K562 (cell line): ENCODE measurements around the gene STRIP1. TPM values are rescaled to one million over a fixed set of nuclear protein-coding genes. Genes with fewer than 3 reads are reported as not detected.
A peak's percentile ranks its signal among the peaks of the same experiment; 100 is the strongest.

Experiments used
- ATAC-seq: fragments of 200-7000 bp; cut with Tn5 transposase; 3 replicates; pipeline ENCODE4 v1.9.1; 2020; ENCODE audit warnings: moderate library complexity
- BruUV-seq: library from RNA; stranded (reverse); fragments of 400-500 nt; replicated peaks from 2 replicates; lab custom pipeline; 2021; lab: Mats Ljungman, UMichigan
- CTCF ChIA-PET: fragments of 300-600 bp; formaldehyde crosslinking; extraction: SDS; loops from one replicate; lab custom pipeline; 2021; ENCODE audit warnings: low intra/inter-chr PET ratio; lab: Yijun Ruan, JAX
- POLR2A ChIA-PET: fragments of 300-600, 350-650 bp; sonication (Branson Sonifier 250); formaldehyde crosslinking; extraction: SDS; loops from one replicate; lab custom pipeline; 2021; ENCODE audit warnings: antibody characterized with exemption, inconsistent platforms; lab: Yijun Ruan, JAX
- DNase-seq, 4 experiments: peaks; one replicate each; pipeline versions ENCODE4 v3.0.0 to v3.0.0-alpha.2; 2011 to 2018; ENCODE audit warnings: low spot score in 3 of 4, mixed read lengths in 3 of 4; ENCODE audit errors: extremely low read depth in 1 of 4
- FAIRE-seq: peaks from 2 replicates; lab custom pipeline; 2011; peaks lifted over from hg19 to GRCh38; lab: Jason Lieb, UNC
- H2AFZ ChIP-seq: 2 replicates; pipeline ENCODE4 v1.6.0; 2011; ENCODE audit warnings: low read depth, low read length, control low read depth, inconsistent platforms
- H3K27ac ChIP-seq: fragments of 200-600 bp; 3 replicates; pipeline ENCODE4 v1.8.0; 2011; ENCODE audit warnings: low read depth, mild to moderate bottlenecking, control low read depth, inconsistent platforms, low read length, moderate library complexity, mixed read lengths; ENCODE audit errors: extremely low read depth
- H3K27me3 ChIP-seq, 2 experiments: fragments of 300-600 bp in 1 of 2; 2 replicates in 1 of 2; 3 replicates in 1 of 2; pipeline versions ENCODE4 v1.6.0 to v1.8.0; 2011; ENCODE audit warnings: inconsistent platforms in 2 of 2, low read length in 2 of 2, mild to moderate bottlenecking in 1 of 2, mixed read lengths in 1 of 2, moderate library complexity in 1 of 2; ENCODE audit not compliant: control insufficient read depth in 2 of 2, insufficient read depth in 2 of 2
- H3K36me3 ChIP-seq: fragments of 300-600 bp; 3 replicates; pipeline ENCODE4 v1.8.0; 2011; ENCODE audit warnings: mild to moderate bottlenecking, low read length, inconsistent platforms; ENCODE audit not compliant: control insufficient read depth, insufficient read depth
- H3K4me1 ChIP-seq, 2 experiments: fragments of 200-600 bp in 1 of 2; replicated peaks in 1 of 2; 2 replicates in 1 of 2; 3 replicates in 1 of 2; pipeline versions ENCODE4 v1.5.1 to v1.8.0; 2011; ENCODE audit warnings: inconsistent platforms in 2 of 2, low read length in 2 of 2, mild to moderate bottlenecking in 1 of 2, mixed read lengths in 1 of 2, moderate library complexity in 1 of 2; ENCODE audit not compliant: control insufficient read depth in 2 of 2, insufficient read depth in 2 of 2
- H3K4me2 ChIP-seq: 2 replicates; pipeline ENCODE4 v1.6.1; 2011; ENCODE audit warnings: low read length, control low read depth, inconsistent platforms, mixed read lengths; ENCODE audit not compliant: insufficient read depth
- H3K4me3 ChIP-seq: fragments of 200-600 bp; sonication (generic), shearing (Covaris generic); 2 replicates; pipeline ENCODE4 v1.5.1; 2016; ENCODE audit warnings: control low read depth, inconsistent platforms
- H3K79me2 ChIP-seq: fragments of 200-600 bp; 3 replicates; pipeline ENCODE4 v1.8.0; 2011; ENCODE audit warnings: low read length, inconsistent platforms; ENCODE audit not compliant: control insufficient read depth, insufficient read depth
- H3K9ac ChIP-seq, 2 experiments: 2 replicates each; pipeline versions ENCODE4 v1.6.0 to v1.6.1; 2011; ENCODE audit warnings: low read depth in 2 of 2, low read length in 2 of 2, control low read depth in 1 of 2, inconsistent platforms in 1 of 2, mild to moderate bottlenecking in 1 of 2, mixed read lengths in 1 of 2; ENCODE audit not compliant: insufficient read depth in 1 of 2
- H3K9me1 ChIP-seq: one replicate; pipeline ENCODE4 v1.6.0; 2011; ENCODE audit warnings: inconsistent platforms, mild to moderate bottlenecking, low read length, moderate library complexity; ENCODE audit not compliant: control insufficient read depth, insufficient read depth
- H3K9me3 ChIP-seq: replicated peaks from 2 replicates; pipeline ENCODE4 v1.5.1; 2011; ENCODE audit warnings: low read depth, low read length, inconsistent platforms; ENCODE audit not compliant: control insufficient read depth, insufficient read depth
- H4K20me1 ChIP-seq: replicated peaks from 2 replicates; pipeline ENCODE4 v1.6.1; 2011; ENCODE audit warnings: low read length, inconsistent platforms, mixed read lengths; ENCODE audit not compliant: control insufficient read depth, insufficient read depth
- CTCF ChIP-seq, 3 experiments: IDR thresholded peaks in 2 of 3; conservative IDR thresholded peaks in 1 of 3; 2 replicates each; pipeline ENCODE4 v1.5.1; 2011 to 2012; ENCODE audit warnings: low read length in 3 of 3, mild to moderate bottlenecking in 3 of 3, control low read depth in 2 of 3, improper control_type of control experiment in 1 of 3, inconsistent platforms in 1 of 3, low read depth in 1 of 3, mixed read lengths in 1 of 3, moderate library complexity in 1 of 3; ENCODE audit not compliant: insufficient read depth in 2 of 3
- KHSRP ChIP-seq: fragments of 450-650 bp; IDR thresholded peaks from 2 replicates; pipeline ENCODE4 v1.6.1; 2017
- RAD21 ChIP-seq, 2 experiments: fragments of 250-450 bp in 1 of 2; fragments of 450-650 bp in 1 of 2; sonication (Bioruptor Pico) in 1 of 2; formaldehyde crosslinking in 1 of 2; IDR thresholded peaks in 1 of 2; conservative IDR thresholded peaks in 1 of 2; 2 replicates each; pipeline versions ENCODE4 v1.4.0 to v1.8.0; 2020 to 2022; ENCODE audit warnings: mild to moderate bottlenecking in 2 of 2, moderate library complexity in 1 of 2
- RBFOX2 ChIP-seq: fragments of 200-400 bp; formaldehyde crosslinking; IDR thresholded peaks from 2 replicates; pipeline ENCODE4 v1.6.1; 2017; ENCODE audit warnings: low read depth, mild to moderate bottlenecking, low read length, moderate library complexity
- ZNF175 ChIP-seq: fragments of 200-800 bp; sonication (Bioruptor generic); IDR thresholded peaks from 2 replicates; pipeline ENCODE4 v1.6.1; 2016; ENCODE audit warnings: low read depth, mild to moderate bottlenecking, missing genetic modification characterization, missing compliant biosample characterization
- WGBS: fragments of 100-300 bp; shearing (Covaris generic); methylation state at CpG from one replicate; pipeline ENCODE4 v1.1.6; 2016; ENCODE audit warnings: low coverage, mixed read lengths; ENCODE audit not compliant: insufficient coverage; ENCODE audit errors: missing lambda C conversion rate; 5-methylcytosine and 5-hydroxymethylcytosine counted together
- in situ Hi-C: fragments of 300-500 bp; cut with MboI; formaldehyde crosslinking; loops from 4 replicates; pipeline ENCODE4 v1.15.0; 2018; ENCODE audit warnings: inconsistent platforms, mixed read lengths
- intact Hi-C: fragments of 100-400 bp; cut with micrococcal nuclease; formaldehyde crosslinking; loops from 2 replicates; pipeline ENCODE4 v1.14.2; 2022
- polyA plus RNA-seq, 8 experiments: library from polyadenylated mRNA; depleted of rRNA in 4 of 8; stranded (reverse) in 5 of 8; unstranded in 3 of 8; fragments of >200 nt; fragmentation: Nextera tagmentation in 2 of 8; fragmentation: Illumina TruSeq in 1 of 8; extraction: Ambion mirVana in 2 of 8; extraction: Trizol in 1 of 8; gene quantifications; 2 replicates each; pipeline versions ENCODE4 v1.2.1 to v1.2.3, GENCODE V29; 2011 to 2014; ENCODE audit warnings: inconsistent platforms in 1 of 8, missing spikeins in 1 of 8
- total RNA-seq, 7 experiments: library from RNA; depleted of rRNA in 6 of 7; stranded (reverse); fragments of >200 nt in 6 of 7; fragmentation: Illumina TruSeq in 2 of 7; extraction: Trizol in 2 of 7; gene quantifications; 2 replicates each; pipeline versions ENCODE4 v1.2.1 to v1.2.3, GENCODE V29; 2011 to 2021; ENCODE audit warnings: low replicate concordance in 1 of 7

Gene STRIP1
- total and polyA plus RNA-seq, 9 of the 15 experiments (the other 6 are each of a cell fraction or from before 2014, with no cell fraction given), result 9.9 to 42.3 (median 32.0) TPM

- peaks cover 3% of the 10 kb centered on the region for H3K9me1 ChIP-seq
- DNase-seq (no peak), ATAC-seq (no peak), FAIRE-seq (no peak)
- no peaks in the 10 kb centered on the region for H4K20me1 ChIP-seq
- H3K9ac ChIP-seq, result peak overlapping the region in 1 of 2 experiments; percentile 39; a peak in 1 of 4 replicates
- no peak overlapping the region for H2AFZ ChIP-seq
- WGBS, result 92% methylated on average over 10 of the region's 10 CpGs
- in situ Hi-C loops, result no loop called here
- ChIA-PET CTCF (no interaction called here), POLR2A (interaction anchor here (0.5 to 18.1 kb wide), 3 partner anchors 7 to 219 kb away, joined by 3 to 200 read pairs (median 200); partner anchors contain the start of gene STRIP1)
- H3K4me2 ChIP-seq, result no peak overlapping the region
- no peaks in the 10 kb centered on the region for H3K9me3 ChIP-seq
- intact Hi-C loops, result no loop called here
- no peak overlapping the region for H3K27ac ChIP-seq
- no peak overlapping the region for H3K4me3 ChIP-seq
- no peak for TF ChIP-seq ZNF175 (CRISPR knock-in tag)
- peak; percentile 38; the same call in 1 of the 2 replicates for TF ChIP-seq RBFOX2
- no TSS peak for BruUV-seq
- H3K27me3 ChIP-seq, result no peaks in the 10 kb centered on the region
- H3K36me3 ChIP-seq, result peaks cover 98% of the 10 kb centered on the region
- H3K79me2 ChIP-seq, result no peaks in the 10 kb centered on the region
- H3K4me1 ChIP-seq, result no peaks in the 10 kb centered on the region
Measured at GRCh38 chr1:110043016-110043415, 8.6 kb downstream of the STRIP1 start.

- WGBS, result 75% methylated on average over 3 of the region's 3 CpGs
- intact Hi-C loops (no loop called here), in situ Hi-C loops (no loop called here)
- BruUV-seq, result no TSS peak
- POLR2A ChIA-PET, result interaction anchor here (1.0 to 18.1 kb wide), 3 partner anchors 11 to 70 kb away, joined by 3 to 200 read pairs (median 7); partner anchors contain the start of gene STRIP1
- FAIRE-seq, result no peak
- Histone ChIP-seq H2AFZ (no peak overlapping the region), H3K4me3 (no peak overlapping the region), H4K20me1 (no peaks in the 10 kb centered on the region), H3K36me3 (peaks cover 97% of the 10 kb centered on the region), H3K9me3 (no peaks in the 10 kb centered on the region), H3K79me2 (no peaks in the 10 kb centered on the region), H3K4me1 (no peaks in the 10 kb centered on the region), H3K9me1 (no peaks in the 10 kb centered on the region), H3K4me2 (no peak overlapping the region), H3K27me3 (no peaks in the 10 kb centered on the region), H3K9ac (no peak overlapping the region), H3K27ac (no peak overlapping the region)
- CTCF ChIA-PET, result no interaction called here
- TF ChIP-seq KHSRP (no peak), CTCF (IDR thresholded peaks at IDR 0.05 in 2 of 3, conservative IDR thresholded peaks at IDR 0.05 in 1 of 3; ENCODE audit: insufficient read depth in 2 of 3, low read depth in 1 of 3, low read length in 3 of 3) (peak; percentile 33 to 46 (median 35); a peak in 5 of 6 replicates), RAD21 (CRISPR knock-in tag; conservative IDR thresholded peaks at IDR 0.05 in 1 of 2, IDR thresholded peaks at IDR 0.05 in 1 of 2) (peak in 1 of 2 experiments; percentile 22; a peak in 2 of 4 replicates)
- no peak for DNase-seq
- ATAC-seq, result peak; percentile 76
Measured at GRCh38 chr1:110047463-110047862, 13.0 kb downstream of the STRIP1 start.
